ENCODE measurements around the gene RBBP7. TPM values are rescaled to one million over a fixed set of nuclear protein-coding genes. Genes with fewer than 3 reads are reported as not detected.

RBBP7 gene
- total RNA-seq, 5 donors from 2014 or later (not counting 1 experiment from before 2014, with no cell fraction given) = 72.6 to 111 (median 90.3) TPM

DNA sequence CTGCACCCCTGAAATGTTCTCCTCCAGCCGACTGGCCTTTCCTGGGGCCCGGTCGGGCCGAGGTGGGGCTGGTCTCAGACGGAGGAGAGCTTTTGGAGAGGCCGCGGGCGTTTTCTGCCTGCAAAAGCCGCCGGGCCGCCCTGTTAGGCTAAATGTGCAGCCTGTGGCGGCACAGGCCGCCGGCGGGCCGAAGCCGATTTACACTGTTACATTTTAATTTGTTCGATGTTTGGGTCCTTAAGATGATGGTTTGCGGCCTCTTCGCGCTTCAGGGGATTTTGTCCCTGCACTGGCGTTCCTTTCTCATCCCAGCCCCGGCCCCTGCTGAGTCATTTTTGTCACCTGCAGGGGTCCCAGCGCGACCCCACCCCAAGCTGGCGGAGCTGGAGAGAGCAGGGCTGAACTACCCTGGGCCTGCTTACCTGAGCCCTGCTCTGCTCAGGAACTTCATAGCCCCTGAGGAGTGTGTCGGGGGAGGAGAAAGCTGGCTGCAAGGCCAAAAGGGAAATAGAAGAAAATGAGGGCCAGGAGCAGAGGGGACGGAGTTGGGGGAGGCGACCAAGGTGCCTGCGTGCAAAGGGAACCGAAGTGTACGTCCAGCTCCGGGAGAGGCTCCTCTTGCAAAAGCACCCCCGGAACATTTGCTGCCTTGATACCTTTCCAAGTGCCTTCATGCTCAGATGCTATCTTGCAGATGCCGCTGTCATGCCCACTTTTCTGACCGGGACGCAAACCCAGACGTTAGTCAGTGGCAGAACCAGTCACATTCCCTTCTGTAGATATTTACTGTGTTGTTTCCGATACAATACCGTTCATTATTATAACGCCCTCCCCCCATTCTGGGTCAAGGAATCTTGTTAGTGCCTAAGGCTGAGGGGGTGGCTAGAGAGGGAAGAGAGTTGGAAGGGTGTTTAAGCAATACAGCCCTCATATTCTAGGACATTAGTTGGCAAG is 977 bp upstream of the RBBP7 start:
- POLR2A ChIA-PET = no interaction called here

GRCh38 chrX:16869393-16870094 is 618 bp downstream of the RBBP7 start:
- Histone ChIP-seq H3K36me3 (ENCODE audit: control insufficient read depth in 2 of 2, extremely low read depth in 1 of 2, insufficient read depth in 1 of 2, low read length in 1 of 2) (no peaks in the 10 kb centered on the region), H3K27me3 (replicated peaks in 1 of 2; ENCODE audit: control insufficient read depth in 2 of 2, extremely low read depth in 1 of 2, insufficient read depth in 2 of 2, low read length in 1 of 2) (no peaks in the 10 kb centered on the region), H3K4me3 (ENCODE audit: control insufficient read depth in 1 of 2, extremely low read depth in 1 of 2, low read length in 1 of 2) (peak overlapping the region; percentile 62 to 89), H3K9me3 (no peaks in the 10 kb centered on the region), H3K27ac (ENCODE audit: low read length) (peak overlapping the region; percentile 98), H3K4me1 (ENCODE audit: control insufficient read depth in 1 of 2, extremely low read depth in 1 of 2, insufficient read depth in 2 of 2, low read length in 2 of 2) (peaks cover 14 to 23% of the 10 kb centered on the region in 2 experiments)
- ChIA-PET POLR2A (interaction anchor here in 1 of 2 donors (0.5 to 0.6 kb wide), 2 partner anchors 14 to 22 kb away, joined by 3 to 11 read pairs; no protein-coding TSS in a partner anchor), CTCF (no interaction called here)
- WGBS (ENCODE audit: insufficient coverage) = 0% methylated on average over 23 of the region's 92 CpGs
- peak in 29 of 35 experiments; percentile 4 to 74 (median 37) for DNase-seq
- peaks cover 31 to 45% (median 42%) of the 10 kb centered on the region in 3 donors for H3K4me1 Mint-ChIP-seq
- H3K4me3 Mint-ChIP-seq = peak overlapping the region; percentile 93 to 100 (median 94)
- peak; percentile 36 to 56 (median 54) for ATAC-seq (replicated peaks in 1 of 4)
- peaks cover 3% of the 10 kb centered on the region for H3K36me3 Mint-ChIP-seq
- no peaks in the 10 kb centered on the region for H3K9me3 Mint-ChIP-seq
- H3K27ac Mint-ChIP-seq = peak overlapping the region; percentile 95 to 97
- H3K27me3 Mint-ChIP-seq = peaks cover 0 to 7% of the 10 kb centered on the region in 2 donors

More for the DNA sequence above, 977 bp upstream of the RBBP7 start:
- Histone ChIP-seq H3K9me3 (no peaks in the 10 kb centered on the region), H3K4me1 (ENCODE audit: control insufficient read depth in 1 of 2, extremely low read depth in 1 of 2, insufficient read depth in 2 of 2, low read length in 2 of 2) (peaks cover 12 to 20% of the 10 kb centered on the region in 2 experiments), H3K27me3 (replicated peaks in 1 of 2; ENCODE audit: control insufficient read depth in 2 of 2, extremely low read depth in 1 of 2, insufficient read depth in 2 of 2, low read length in 1 of 2) (no peaks in the 10 kb centered on the region), H3K36me3 (ENCODE audit: control insufficient read depth in 2 of 2, extremely low read depth in 1 of 2, insufficient read depth in 1 of 2, low read length in 1 of 2) (no peaks in the 10 kb centered on the region), H3K4me3 (ENCODE audit: control insufficient read depth in 1 of 2, extremely low read depth in 1 of 2, low read length in 1 of 2) (peak overlapping the region; percentile 3 to 64), H3K27ac (ENCODE audit: low read length) (peak overlapping the region; percentile 84)
- Mint-ChIP-seq H3K27ac (peak overlapping the region; percentile 89 to 94), H3K36me3 (peaks cover 3% of the 10 kb centered on the region), H3K9me3 (no peaks in the 10 kb centered on the region), H3K27me3 (peaks cover 5 to 18% of the 10 kb centered on the region in 2 donors), H3K4me1 (peaks cover 26 to 39% (median 33%) of the 10 kb centered on the region in 3 donors), H3K4me3 (peak overlapping the region; percentile 73 to 100 (median 76))
- DNase-seq = peak in 5 of 35 experiments; percentile 2 to 24 (median 4)
- 0% methylated on average over 13 of the region's 41 CpGs for WGBS (ENCODE audit: insufficient coverage)
- CTCF ChIA-PET = interaction anchor here (0.8 to 1.2 kb wide), 2 partner anchors 11 to 12 kb away, joined by 3 to 5 read pairs; no protein-coding TSS in a partner anchor
- ATAC-seq (replicated peaks in 1 of 4) = peak; percentile 1 to 9 (median 6)

- no peak for ATAC-seq (replicated peaks in 1 of 4)
- Mint-ChIP-seq H3K36me3 (peaks cover 3% of the 10 kb centered on the region), H3K4me1 (peaks cover 31 to 45% (median 45%) of the 10 kb centered on the region in 3 donors), H3K27me3 (peaks cover 0 to 5% of the 10 kb centered on the region in 2 donors), H3K4me3 (peak overlapping the region; percentile 87 to 100 (median 90)), H3K27ac (peak overlapping the region; percentile 82 to 88), H3K9me3 (no peaks in the 10 kb centered on the region)
- peak in 1 of 35 experiments; percentile 12 for DNase-seq
- no peaks in the 10 kb centered on the region for H3K27me3 ChIP-seq (replicated peaks in 1 of 2; ENCODE audit: control insufficient read depth in 2 of 2, extremely low read depth in 1 of 2, insufficient read depth in 2 of 2, low read length in 1 of 2)
- H3K4me1 ChIP-seq (ENCODE audit: control insufficient read depth in 1 of 2, extremely low read depth in 1 of 2, insufficient read depth in 2 of 2, low read length in 2 of 2) = peaks cover 14 to 24% of the 10 kb centered on the region in 2 experiments
- H3K27ac ChIP-seq (ENCODE audit: low read length) = peak overlapping the region; percentile 49
- no peaks in the 10 kb centered on the region for H3K9me3 ChIP-seq
- ChIA-PET CTCF (no interaction called here), POLR2A (interaction anchor here (0.5 to 1.3 kb wide), 2 partner anchors 9 to 13 kb away, joined by 4 to 11 read pairs; no protein-coding TSS in a partner anchor)
- H3K4me3 ChIP-seq (ENCODE audit: control insufficient read depth in 1 of 2, extremely low read depth in 1 of 2, low read length in 1 of 2) = peak overlapping the region in 1 of 2 donors; percentile 59
- no peaks in the 10 kb centered on the region for H3K36me3 ChIP-seq (ENCODE audit: control insufficient read depth in 2 of 2, extremely low read depth in 1 of 2, insufficient read depth in 1 of 2, low read length in 1 of 2)
- 20% methylated on average over 1 of the region's 7 CpGs for WGBS (ENCODE audit: insufficient coverage)
Measured at GRCh38 chrX:16868920-16869319, 1.2 kb downstream of the RBBP7 start.

DNA sequence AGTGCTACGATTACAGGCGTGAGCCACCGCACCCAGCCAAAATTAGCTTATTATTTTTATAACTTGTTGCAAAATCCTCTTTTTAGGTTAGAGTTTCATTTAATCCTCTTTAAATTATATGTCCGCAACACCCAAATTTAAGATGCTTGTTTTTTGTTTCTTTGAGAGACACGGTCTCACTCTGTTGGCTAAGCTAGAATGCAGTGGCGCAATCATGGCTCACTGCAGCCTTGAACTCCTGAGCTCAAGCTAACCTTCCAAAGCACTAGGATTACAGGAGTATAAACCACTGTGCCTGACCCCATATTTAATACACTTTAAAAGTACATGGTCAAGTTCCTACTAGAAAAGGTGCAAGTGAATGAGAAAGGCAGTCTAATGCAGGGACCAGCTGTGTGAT is 2.2 kb downstream of the RBBP7 start:
- Histone ChIP-seq H3K9me3 (no peaks in the 10 kb centered on the region), H3K27ac (ENCODE audit: low read length) (no peak overlapping the region), H3K27me3 (replicated peaks in 1 of 2; ENCODE audit: control insufficient read depth in 2 of 2, extremely low read depth in 1 of 2, insufficient read depth in 2 of 2, low read length in 1 of 2) (no peaks in the 10 kb centered on the region), H3K36me3 (ENCODE audit: control insufficient read depth in 2 of 2, extremely low read depth in 1 of 2, insufficient read depth in 1 of 2, low read length in 1 of 2) (no peaks in the 10 kb centered on the region), H3K4me3 (ENCODE audit: control insufficient read depth in 1 of 2, extremely low read depth in 1 of 2, low read length in 1 of 2) (no peak overlapping the region), H3K4me1 (ENCODE audit: control insufficient read depth in 1 of 2, extremely low read depth in 1 of 2, insufficient read depth in 2 of 2, low read length in 2 of 2) (peaks cover 14 to 24% of the 10 kb centered on the region in 2 experiments)
- ChIA-PET CTCF (interaction anchor here (0.7 to 1.7 kb wide), 3 partner anchors 15 to 19 kb away, joined by 4 to 8 read pairs (median 5); no protein-coding TSS in a partner anchor), POLR2A (interaction anchor here in 1 of 2 donors (0.7 to 1.3 kb wide), 2 partner anchors 8 to 1525 kb away, joined by 4 read pairs; no protein-coding TSS in a partner anchor)
- Mint-ChIP-seq H3K9me3 (no peaks in the 10 kb centered on the region), H3K36me3 (peaks cover 6% of the 10 kb centered on the region), H3K4me3 (peak overlapping the region; percentile 87 to 100 (median 90)), H3K4me1 (peaks cover 31 to 53% (median 52%) of the 10 kb centered on the region in 3 donors), H3K27ac (no peak overlapping the region), H3K27me3 (peaks cover 0 to 5% of the 10 kb centered on the region in 2 donors)
- ATAC-seq (replicated peaks in 1 of 4) = no peak
- WGBS (ENCODE audit: insufficient coverage) = no CpG with 5 or more reads among the region's 6 CpGs
- no peak for DNase-seq

- Histone ChIP-seq H3K27ac (ENCODE audit: low read length) (no peak overlapping the region), H3K4me3 (ENCODE audit: control insufficient read depth in 1 of 2, extremely low read depth in 1 of 2, low read length in 1 of 2) (no peak overlapping the region), H3K9me3 (no peaks in the 10 kb centered on the region), H3K27me3 (replicated peaks in 1 of 2; ENCODE audit: control insufficient read depth in 2 of 2, extremely low read depth in 1 of 2, insufficient read depth in 2 of 2, low read length in 1 of 2) (no peaks in the 10 kb centered on the region), H3K4me1 (ENCODE audit: control insufficient read depth in 1 of 2, extremely low read depth in 1 of 2, insufficient read depth in 2 of 2, low read length in 2 of 2) (peaks cover 5 to 7% of the 10 kb centered on the region in 2 experiments), H3K36me3 (ENCODE audit: control insufficient read depth in 2 of 2, extremely low read depth in 1 of 2, insufficient read depth in 1 of 2, low read length in 1 of 2) (peaks cover 5 to 19% of the 10 kb centered on the region in 2 donors)
- Mint-ChIP-seq H3K4me3 (no peak overlapping the region), H3K36me3 (peaks cover 14% of the 10 kb centered on the region), H3K4me1 (peaks cover 5 to 45% (median 37%) of the 10 kb centered on the region in 3 donors), H3K27ac (no peak overlapping the region), H3K27me3 (peaks cover 0 to 3% of the 10 kb centered on the region in 2 donors), H3K9me3 (no peaks in the 10 kb centered on the region)
- ChIA-PET POLR2A (no interaction called here), CTCF (no interaction called here)
- ATAC-seq (replicated peaks in 1 of 4) (no peak), DNase-seq (no peak)
- WGBS (ENCODE audit: insufficient coverage) = no CpG with 5 or more reads among the region's 2 CpGs
Measured at GRCh38 chrX:16862829-16863228, 7.3 kb downstream of the RBBP7 start.
